HuH-7.5 (cell line): Measurements from ENCODE around the gene MALL.
"Not testable (repeated sequence)": the region's sequence is repeated elsewhere in the genome, so short reads cannot be mapped to it uniquely, and the experiment has no call there.

Source experiments
- DNase-seq: peaks from one replicate; pipeline ENCODE4 v3.0.0; 2011; ENCODE audit warnings: low spot score

MALL gene

GRCh38 chr2:110120171-110121051 lies 4.8 kb upstream of the MALL start:
- no peak for DNase-seq

- DNase-seq: peak; percentile 57
Observed at GRCh38 chr2:110116033-110116710, 550 bp upstream of the MALL start.

- DNase-seq: no peak
Observed at GRCh38 chr2:110114831-110115255, 779 bp downstream of the MALL start.

GRCh38 chr2:110113961-110114591 lies 1.5 kb downstream of the MALL start:
- no peak for DNase-seq

GRCh38 chr2:110108291-110108690 lies 7.3 kb downstream of the MALL start:
- not testable (repeated sequence) for DNase-seq

- no peak for DNase-seq
Observed at GRCh38 chr2:110107092-110108079, 8.2 kb downstream of the MALL start.

GRCh38 chr2:110106642-110107041 lies 9.0 kb downstream of the MALL start:
- DNase-seq: no peak

- no peak for DNase-seq
Observed at GRCh38 chr2:110105608-110106467, 9.8 kb downstream of the MALL start.

GRCh38 chr2:110105183-110105582 lies 10.4 kb downstream of the MALL start:
- no peak for DNase-seq

GRCh38 chr2:110104025-110104771 lies 11.4 kb downstream of the MALL start:
- no peak for DNase-seq

- DNase-seq: no peak
Observed at GRCh38 chr2:110103061-110103961, 12.3 kb downstream of the MALL start.

- DNase-seq: no peak
Observed at GRCh38 chr2:110101901-110102803, 13.5 kb downstream of the MALL start.

- no peak for DNase-seq
Observed at GRCh38 chr2:110101280-110101844, 14.3 kb downstream of the MALL start.

- not testable (repeated sequence) for DNase-seq
Observed at GRCh38 chr2:110100880-110101279, 14.7 kb downstream of the MALL start.

- DNase-seq: no peak
Observed at GRCh38 chr2:110100480-110100879, 15.1 kb downstream of the MALL start.

GRCh38 chr2:110099471-110100225 lies 16.0 kb downstream of the MALL start:
- no peak for DNase-seq

GRCh38 chr2:110099038-110099425 lies 16.6 kb downstream of the MALL start:
- DNase-seq: no peak
